NOMO-1 (cell line): ENCODE measurements around the gene DAZ4.
"Not testable (repeated sequence)": the region's sequence is repeated elsewhere in the genome, so short reads cannot be mapped to it uniquely, and the experiment has no call there.

Experiments
- DNase-seq, 2 experiments: peaks; one replicate each; lab custom pipeline; 2025; ENCODE audit not compliant: unreplicated experiment in 2 of 2; lab: John Stamatoyannopoulos, UW

Gene DAZ4

GRCh38 chrY:24833619-24834018 lies at the start of gene DAZ4:
Gene DAZ4, plus strand, starts transcription at chrY:24833919. Its CDS starts 208 bp downstream, at chrY:24834127.
- DNase-seq: not testable (repeated sequence)

GRCh38 chrY:24813293-24813692 lies 20.4 kb upstream of the DAZ4 start, which contains the start of gene DAZ3:
Gene DAZ3, minus strand, starts transcription at chrY:24813393. Its CDS starts 208 bp downstream, at chrY:24813185.
- DNase-seq: not testable (repeated sequence)

- DNase-seq: not testable (repeated sequence)
These were observed 11.9 kb upstream of the DAZ4 start for GRCh38 chrY:24821836-24822235.

GRCh38 chrY:24824184-24824879 lies 9.4 kb upstream of the DAZ4 start:
- not testable (repeated sequence) for DNase-seq

GRCh38 chrY:24825069-24825468 lies 8.7 kb upstream of the DAZ4 start:
- DNase-seq: not testable (repeated sequence)
